BE2C (cell line): ENCODE data around the gene PCDHA5.
"Not testable (repeated sequence)": the region's sequence is repeated elsewhere in the genome, so short reads cannot be mapped to it uniquely, and the experiment has no call there.

ENCODE experiments used
- DNase-seq: peaks from one replicate; pipeline ENCODE4 v3.0.0-alpha.2; 2020
- H3K27me3 ChIP-seq: fragments of 250-450 bp; sonication (Bioruptor Pico); 2 replicates; pipeline ENCODE4 v1.5.1; 2020; ENCODE audit warnings: mild to moderate bottlenecking
- H3K36me3 ChIP-seq: fragments of 250-450 bp; sonication (Bioruptor Pico); 2 replicates; pipeline ENCODE4 v1.5.1; 2020; ENCODE audit warnings: mild to moderate bottlenecking
- H3K4me1 ChIP-seq: fragments of 250-450 bp; sonication (Bioruptor Pico); 2 replicates; pipeline ENCODE4 v1.5.1; 2020
- H3K4me3 ChIP-seq: 2 replicates; pipeline ENCODE4 v1.5.1; 2011; ENCODE audit warnings: low read depth, low read length
- H3K9me3 ChIP-seq: fragments of 250-450 bp; sonication (Bioruptor Pico); 2 replicates; pipeline ENCODE4 v1.5.1; 2020
- TF ChIP-seq, protein P1 (sequence below): IDR thresholded peaks from 2 replicates; pipeline ENCODE4 v1.5.1; 2012; ENCODE audit warnings: mild to moderate bottlenecking, low read depth, low read length

PCDHA5 gene

DNA sequence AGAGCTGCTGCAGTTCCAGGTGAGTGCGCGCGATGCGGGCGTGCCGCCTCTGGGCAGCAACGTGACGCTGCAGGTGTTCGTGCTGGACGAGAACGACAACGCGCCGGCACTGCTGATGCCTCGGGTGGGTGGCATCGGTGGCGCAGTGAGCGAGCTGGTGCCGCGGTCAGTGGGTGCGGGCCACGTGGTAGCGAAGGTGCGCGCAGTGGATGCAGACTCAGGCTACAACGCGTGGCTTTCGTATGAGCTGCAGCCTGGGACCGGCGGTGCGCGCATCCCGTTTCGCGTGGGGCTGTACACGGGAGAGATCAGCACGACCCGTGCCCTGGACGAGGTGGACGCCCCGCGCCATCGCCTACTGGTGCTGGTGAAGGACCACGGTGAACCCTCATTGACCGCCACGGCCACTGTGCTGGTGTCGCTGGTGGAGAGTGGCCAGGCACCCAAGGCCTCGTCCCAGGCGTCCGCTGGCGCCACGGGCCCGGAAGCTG lies 18.6 kb upstream of the PCDHA5 start:
- H3K4me1 ChIP-seq, result no peaks in the 10 kb centered on the region
- no peaks in the 10 kb centered on the region for H3K27me3 ChIP-seq
- peaks cover 8% of the 10 kb centered on the region for H3K36me3 ChIP-seq
- DNase-seq, result no peak
- no peak overlapping the region for H3K4me3 ChIP-seq
- TF ChIP-seq, protein P1, sequence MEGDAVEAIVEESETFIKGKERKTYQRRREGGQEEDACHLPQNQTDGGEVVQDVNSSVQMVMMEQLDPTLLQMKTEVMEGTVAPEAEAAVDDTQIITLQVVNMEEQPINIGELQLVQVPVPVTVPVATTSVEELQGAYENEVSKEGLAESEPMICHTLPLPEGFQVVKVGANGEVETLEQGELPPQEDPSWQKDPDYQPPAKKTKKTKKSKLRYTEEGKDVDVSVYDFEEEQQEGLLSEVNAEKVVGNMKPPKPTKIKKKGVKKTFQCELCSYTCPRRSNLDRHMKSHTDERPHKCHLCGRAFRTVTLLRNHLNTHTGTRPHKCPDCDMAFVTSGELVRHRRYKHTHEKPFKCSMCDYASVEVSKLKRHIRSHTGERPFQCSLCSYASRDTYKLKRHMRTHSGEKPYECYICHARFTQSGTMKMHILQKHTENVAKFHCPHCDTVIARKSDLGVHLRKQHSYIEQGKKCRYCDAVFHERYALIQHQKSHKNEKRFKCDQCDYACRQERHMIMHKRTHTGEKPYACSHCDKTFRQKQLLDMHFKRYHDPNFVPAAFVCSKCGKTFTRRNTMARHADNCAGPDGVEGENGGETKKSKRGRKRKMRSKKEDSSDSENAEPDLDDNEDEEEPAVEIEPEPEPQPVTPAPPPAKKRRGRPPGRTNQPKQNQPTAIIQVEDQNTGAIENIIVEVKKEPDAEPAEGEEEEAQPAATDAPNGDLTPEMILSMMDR, result no peak
- peaks cover 8% of the 10 kb centered on the region; the same call in 1 of the 2 replicates for H3K9me3 ChIP-seq

DNA sequence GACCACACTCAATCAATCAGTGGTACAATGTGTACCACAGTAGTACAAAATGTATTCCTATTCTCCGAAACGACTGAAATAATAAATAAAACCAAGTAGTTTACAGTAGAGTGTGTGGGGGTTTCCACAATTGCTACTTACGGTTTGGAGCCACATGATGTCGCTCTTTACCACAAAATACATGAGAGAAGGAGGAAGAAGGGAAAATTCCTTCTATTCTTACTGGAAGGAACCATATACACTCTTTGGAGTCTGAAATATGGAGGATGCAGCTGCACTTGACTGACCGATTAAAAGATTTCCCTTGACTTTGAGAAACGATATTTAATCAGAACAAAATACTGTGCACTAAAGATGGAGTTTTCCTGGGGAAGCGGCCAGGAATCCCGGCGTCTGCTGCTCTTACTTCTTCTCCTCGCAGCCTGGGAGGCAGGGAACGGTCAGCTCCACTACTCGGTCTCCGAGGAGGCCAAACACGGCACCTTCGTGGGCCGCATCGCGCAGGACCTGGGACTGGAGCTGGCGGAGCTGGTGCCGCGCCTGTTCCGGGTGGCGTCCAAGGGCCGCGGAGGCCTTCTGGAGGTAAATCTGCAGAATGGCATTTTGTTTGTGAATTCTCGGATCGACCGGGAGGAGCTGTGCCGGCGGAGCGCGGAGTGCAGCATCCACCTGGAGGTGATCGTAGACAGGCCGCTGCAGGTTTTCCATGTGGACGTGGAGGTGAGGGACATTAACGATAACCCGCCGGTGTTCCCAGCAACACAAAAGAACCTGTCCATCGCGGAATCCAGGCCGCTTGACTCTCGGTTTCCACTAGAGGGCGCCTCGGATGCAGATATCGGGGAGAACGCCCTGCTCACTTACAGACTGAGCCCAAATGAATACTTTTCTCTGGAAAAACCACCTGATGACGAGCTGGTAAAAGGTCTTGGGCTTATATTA lies 14.3 kb upstream of the PCDHA5 start, which contains the start of gene PCDHA4:
Gene PCDHA4, plus strand, starts transcription at position 235 of the 942 bp plus-strand sequence.
- TF ChIP-seq, protein P1, result peak; percentile 53
- no peaks in the 10 kb centered on the region for H3K9me3 ChIP-seq
- H3K4me1 ChIP-seq, result no peaks in the 10 kb centered on the region
- DNase-seq, result no peak
- no peaks in the 10 kb centered on the region for H3K27me3 ChIP-seq
- H3K36me3 ChIP-seq, result peaks cover 5% of the 10 kb centered on the region
- no peak within 1 kb of the TSS for H3K4me3 ChIP-seq

DNA sequence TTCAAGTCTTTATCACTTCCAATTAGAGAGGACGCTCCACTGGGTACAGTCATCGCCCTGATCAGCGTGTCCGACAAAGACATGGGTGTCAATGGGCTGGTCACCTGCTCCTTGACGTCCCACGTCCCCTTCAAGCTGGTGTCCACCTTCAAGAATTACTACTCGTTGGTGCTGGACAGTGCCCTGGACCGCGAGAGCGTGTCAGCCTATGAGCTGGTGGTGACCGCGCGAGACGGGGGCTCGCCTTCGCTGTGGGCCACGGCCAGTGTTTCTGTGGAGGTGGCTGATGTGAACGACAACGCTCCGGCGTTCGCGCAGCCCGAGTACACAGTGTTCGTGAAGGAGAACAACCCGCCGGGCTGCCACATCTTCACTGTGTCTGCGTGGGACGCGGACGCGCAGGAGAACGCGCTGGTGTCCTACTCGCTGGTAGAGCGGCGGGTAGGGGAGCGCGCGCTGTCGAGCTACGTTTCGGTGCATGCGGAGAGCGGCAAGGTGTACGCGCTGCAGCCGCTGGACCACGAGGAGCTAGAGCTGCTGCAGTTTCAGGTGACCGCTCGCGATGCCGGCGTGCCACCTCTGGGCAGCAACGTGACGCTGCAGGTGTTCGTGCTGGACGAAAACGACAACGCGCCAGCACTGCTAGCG lies 13.0 kb upstream of the PCDHA5 start:
- not testable (repeated sequence) for H3K9me3 ChIP-seq, DNase-seq, H3K4me3 ChIP-seq, H3K36me3 ChIP-seq, H3K27me3 ChIP-seq, H3K4me1 ChIP-seq

GRCh38 chr5:140808889-140809291 lies 12.5 kb upstream of the PCDHA5 start:
- H3K27me3 ChIP-seq, result no peaks in the 10 kb centered on the region
- H3K4me3 ChIP-seq, result no peak overlapping the region
- H3K9me3 ChIP-seq, result no peaks in the 10 kb centered on the region
- DNase-seq, result no peak
- no peaks in the 10 kb centered on the region; the same call in 1 of the 2 replicates for H3K36me3 ChIP-seq
- no peaks in the 10 kb centered on the region for H3K4me1 ChIP-seq
- TF ChIP-seq, protein P1, result no peak

DNA sequence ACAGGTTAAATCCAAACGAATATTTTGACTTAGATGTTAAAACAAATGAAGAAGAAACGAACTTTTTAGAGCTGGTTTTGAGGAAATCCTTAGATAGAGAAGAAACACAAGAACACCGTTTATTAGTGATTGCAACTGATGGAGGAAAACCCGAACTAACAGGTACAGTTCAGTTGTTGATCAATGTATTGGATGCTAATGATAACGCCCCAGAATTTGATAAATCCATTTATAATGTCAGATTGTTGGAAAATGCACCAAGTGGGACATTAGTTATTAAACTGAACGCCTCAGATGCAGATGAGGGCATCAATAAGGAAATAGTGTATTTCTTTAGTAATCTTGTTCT lies 842 bp downstream of the PCDHA5 start:
- H3K36me3 ChIP-seq, result no peaks in the 10 kb centered on the region; the same call in none of the 2 replicates
- no peaks in the 10 kb centered on the region for H3K9me3 ChIP-seq
- TF ChIP-seq, protein P1, result no peak
- no peaks in the 10 kb centered on the region for H3K4me1 ChIP-seq
- H3K4me3 ChIP-seq, result no peak overlapping the region
- no peaks in the 10 kb centered on the region for H3K27me3 ChIP-seq
- DNase-seq, result no peak

DNA sequence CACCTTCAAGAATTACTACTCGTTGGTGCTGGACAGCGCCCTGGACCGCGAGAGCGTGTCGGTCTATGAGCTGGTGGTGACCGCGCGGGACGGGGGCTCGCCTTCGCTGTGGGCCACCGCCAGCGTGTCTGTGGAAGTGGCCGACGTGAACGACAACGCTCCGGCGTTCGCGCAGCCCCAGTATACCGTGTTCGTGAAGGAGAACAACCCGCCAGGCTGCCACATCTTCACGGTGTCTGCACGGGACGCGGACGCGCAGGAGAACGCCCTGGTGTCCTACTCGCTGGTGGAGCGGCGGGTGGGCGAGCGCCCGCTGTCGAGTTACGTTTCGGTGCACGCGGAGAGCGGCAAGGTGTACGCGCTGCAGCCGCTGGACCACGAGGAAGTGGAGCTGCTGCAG lies 1.6 kb downstream of the PCDHA5 start:
- not testable (repeated sequence) for H3K9me3 ChIP-seq, H3K4me3 ChIP-seq, H3K4me1 ChIP-seq, H3K27me3 ChIP-seq, H3K36me3 ChIP-seq, DNase-seq

GRCh38 chr5:140823475-140823874 lies 2.1 kb downstream of the PCDHA5 start:
- Histone ChIP-seq H3K9me3 (no peaks in the 10 kb centered on the region), H3K36me3 (no peaks in the 10 kb centered on the region; the same call in none of the 2 replicates), H3K4me3 (no peak overlapping the region), H3K4me1 (no peaks in the 10 kb centered on the region), H3K27me3 (no peaks in the 10 kb centered on the region)
- no peak for DNase-seq
- TF ChIP-seq, protein P1, result no peak
